Tibial artery (tissue), 4 donors: ENCODE measurements around the gene SRSF12.

Source experiments
- DNase-seq, 2 donors: peaks; one replicate each; pipeline ENCODE4 v3.0.0-alpha.2; 2019
- H3K27ac ChIP-seq, 2 donors: fragments of 200-600 bp; sonication (generic) in 1 of 2; 1 replicate in 1 of 2; 2 replicates in 1 of 2; pipeline ENCODE4 v1.5.1; 2018 to 2019; ENCODE audit warnings: mild to moderate bottlenecking in 1 of 2
- H3K27me3 ChIP-seq, 2 donors: fragments of 200-600 bp; sonication (generic) in 1 of 2; one replicate each; pipeline versions ENCODE4 v1.5.1 to v1.6.0; 2016 to 2019
- H3K36me3 ChIP-seq, 3 donors: fragments of 200-600 bp; sonication (generic) in 2 of 3; one replicate each; pipeline ENCODE4 v1.5.1; 2016 to 2019; ENCODE audit warnings: mild to moderate bottlenecking in 2 of 3
- H3K4me1 ChIP-seq, 4 donors: fragments of 200-600 bp; sonication (generic) in 2 of 4; 1 replicate in 3 of 4; 2 replicates in 1 of 4; pipeline ENCODE4 v1.5.1; 2016 to 2019
- H3K4me3 ChIP-seq, 2 donors: fragments of 200-600 bp; sonication (generic) in 1 of 2; 1 replicate in 1 of 2; 2 replicates in 1 of 2; pipeline ENCODE4 v1.5.1; 2018 to 2019; ENCODE audit warnings: mild to moderate bottlenecking in 2 of 2
- H3K9me3 ChIP-seq, 3 donors: fragments of 200-600 bp; sonication (generic) in 1 of 3; one replicate each; pipeline ENCODE4 v1.5.1; 2016 to 2019
- CTCF ChIP-seq, 2 experiments: fragments of 200-600 bp in 1 of 2; fragments of 450-650 bp in 1 of 2; IDR thresholded peaks; one replicate each; pipeline ENCODE4 v1.5.1; 2017 to 2019; ENCODE audit warnings: antibody characterized with exemption in 2 of 2, mild to moderate bottlenecking in 1 of 2, moderate library complexity in 1 of 2
- intact Hi-C: fragments of 100-400 bp; cut with DNase I; formaldehyde crosslinking; loops from one replicate; pipeline ENCODE4 v1.15.0; 2023; ENCODE audit warnings: low total_unique reads

Gene SRSF12

DNA sequence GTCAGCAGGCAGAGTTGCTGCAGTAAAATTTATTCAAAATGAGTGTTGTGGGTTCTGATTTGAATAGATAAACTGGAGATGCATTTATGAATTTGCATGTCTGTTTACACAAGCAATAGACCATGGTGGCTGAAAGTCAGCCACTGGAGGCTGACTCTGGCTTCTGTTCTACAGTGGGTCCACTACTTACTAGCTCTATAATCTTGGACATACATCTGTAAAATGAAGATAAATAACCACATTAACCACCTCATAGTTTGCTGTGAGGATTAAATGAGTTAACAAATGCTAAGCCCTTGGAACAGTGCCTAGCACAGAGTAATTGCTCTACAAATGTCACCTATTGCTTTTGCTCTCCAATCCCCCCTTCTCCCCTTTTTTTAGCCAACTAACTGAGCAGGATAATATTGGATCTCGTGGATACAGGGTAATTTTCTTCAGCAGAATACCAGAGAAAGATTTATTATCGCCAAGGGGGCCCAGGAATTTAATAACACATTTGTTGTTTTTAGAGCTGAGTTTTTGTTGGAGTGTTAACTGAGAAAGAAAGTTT is 26.6 kb upstream of the SRSF12 start:
- Histone ChIP-seq H3K27ac (peak overlapping the region; percentile 35 to 92), H3K4me1 (peaks cover 0 to 45% (median 19%) of the 10 kb centered on the region in 4 donors), H3K27me3 (no peaks in the 10 kb centered on the region), H3K36me3 (no peaks in the 10 kb centered on the region), H3K4me3 (peak overlapping the region; percentile 72 to 95), H3K9me3 (no peaks in the 10 kb centered on the region)
- DNase-seq = no peak
- intact Hi-C loops = no loop called here
- no peak for TF ChIP-seq CTCF (IDR thresholded peaks at IDR 0.05)

- Histone ChIP-seq H3K27ac (no peak overlapping the region), H3K9me3 (no peaks in the 10 kb centered on the region), H3K27me3 (no peaks in the 10 kb centered on the region), H3K4me1 (peaks cover 0 to 34% (median 18%) of the 10 kb centered on the region in 4 donors), H3K36me3 (no peaks in the 10 kb centered on the region), H3K4me3 (no peak overlapping the region)
- intact Hi-C loops = no loop called here
- no peak for DNase-seq
- TF ChIP-seq CTCF (IDR thresholded peaks at IDR 0.05) = no peak
These were observed 22.7 kb upstream of the SRSF12 start for GRCh38 chr6:89140347-89141156.

DNA sequence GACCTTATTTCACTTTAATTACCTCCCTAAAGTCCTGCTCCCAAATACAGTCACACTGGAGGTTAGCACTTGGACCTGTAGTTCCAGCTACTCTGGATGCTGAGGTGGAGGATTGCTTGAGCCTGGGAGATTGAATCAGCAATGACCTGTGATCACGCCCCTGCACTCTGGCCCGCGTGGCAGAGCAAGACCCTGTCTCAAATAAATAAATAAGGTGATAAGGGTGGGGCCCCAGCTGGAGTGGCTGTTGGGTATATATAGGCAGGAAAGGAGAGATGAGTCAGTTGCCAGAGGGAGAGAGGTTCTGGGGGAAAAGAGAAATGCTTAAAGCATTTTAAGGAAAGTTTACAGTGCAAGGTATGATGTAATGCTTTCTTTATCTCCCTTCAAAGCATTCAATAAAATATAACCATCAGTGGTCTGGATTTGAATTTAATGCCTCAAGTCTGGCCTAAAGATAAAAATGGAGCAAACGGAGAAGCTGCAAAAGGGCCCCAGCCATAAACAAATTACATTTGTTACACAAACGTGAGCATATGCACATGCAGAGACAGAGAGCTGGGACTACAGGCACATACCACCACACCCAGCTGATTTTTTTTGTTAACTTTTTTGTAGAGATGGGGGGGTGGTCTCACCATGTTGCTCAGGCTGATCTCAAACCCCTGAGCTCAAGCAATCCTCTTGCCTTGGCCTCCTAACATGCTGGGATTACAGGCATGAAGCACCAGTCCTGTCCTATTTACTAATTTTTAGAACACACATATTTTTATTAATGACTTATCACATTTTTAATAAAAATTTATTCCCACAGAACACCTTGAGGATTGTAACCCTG is 21.9 kb upstream of the SRSF12 start:
- DNase-seq = no peak
- intact Hi-C loops = no loop called here
- H3K9me3 ChIP-seq = no peaks in the 10 kb centered on the region
- H3K36me3 ChIP-seq = no peaks in the 10 kb centered on the region
- H3K4me3 ChIP-seq = no peak overlapping the region
- H3K27me3 ChIP-seq = no peaks in the 10 kb centered on the region
- no peak for TF ChIP-seq CTCF (IDR thresholded peaks at IDR 0.05)
- peaks cover 0 to 28% (median 16%) of the 10 kb centered on the region in 4 donors for H3K4me1 ChIP-seq
- H3K27ac ChIP-seq = no peak overlapping the region

GRCh38 chr6:89138173-89138572 is 20.3 kb upstream of the SRSF12 start:
- no peak for TF ChIP-seq CTCF (IDR thresholded peaks at IDR 0.05)
- H3K36me3 ChIP-seq = no peaks in the 10 kb centered on the region

DNA sequence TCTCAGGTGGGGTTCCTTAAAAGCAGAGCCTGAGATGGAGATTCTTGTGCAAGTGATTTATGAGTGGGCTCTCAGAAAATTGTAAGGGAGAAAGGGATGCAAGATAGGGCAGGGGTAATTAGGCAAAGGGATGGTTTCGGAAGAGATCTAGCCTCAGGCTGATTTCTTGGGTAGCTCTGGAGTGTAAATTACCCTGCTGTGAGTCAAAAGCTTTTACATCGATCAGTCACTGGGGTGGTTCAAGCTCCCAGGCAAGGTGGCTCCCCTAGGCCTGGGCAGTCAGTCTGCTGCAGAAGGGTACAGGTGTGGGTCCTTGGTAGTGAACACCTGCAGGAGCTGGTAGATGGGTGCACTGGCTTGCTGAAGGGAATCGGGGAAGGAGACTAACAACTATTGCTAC is 16.9 kb upstream of the SRSF12 start:
- no peak for DNase-seq
- intact Hi-C loops = no loop called here

More at GRCh38 chr6:89138173-89138572, 20.3 kb upstream of the SRSF12 start:
- Histone ChIP-seq H3K27me3 (no peaks in the 10 kb centered on the region), H3K9me3 (no peaks in the 10 kb centered on the region), H3K4me3 (no peak overlapping the region), H3K27ac (no peak overlapping the region), H3K4me1 (peaks cover 0 to 19% (median 7%) of the 10 kb centered on the region in 4 donors)
- intact Hi-C loops = no loop called here
- no peak for DNase-seq

More for the DNA sequence above, 16.9 kb upstream of the SRSF12 start:
- Histone ChIP-seq H3K4me1 (peaks cover 0 to 10% (median 2%) of the 10 kb centered on the region in 4 donors), H3K36me3 (no peaks in the 10 kb centered on the region), H3K27me3 (no peaks in the 10 kb centered on the region), H3K4me3 (no peak overlapping the region), H3K9me3 (no peaks in the 10 kb centered on the region), H3K27ac (no peak overlapping the region)
- TF ChIP-seq CTCF (IDR thresholded peaks at IDR 0.05) = no peak
